ENCODE data around the gene HACE1.
"Not testable (repeated sequence)": the region's sequence is repeated elsewhere in the genome, so short reads cannot be mapped to it uniquely, and the experiment has no call there.

HACE1 gene

DNA sequence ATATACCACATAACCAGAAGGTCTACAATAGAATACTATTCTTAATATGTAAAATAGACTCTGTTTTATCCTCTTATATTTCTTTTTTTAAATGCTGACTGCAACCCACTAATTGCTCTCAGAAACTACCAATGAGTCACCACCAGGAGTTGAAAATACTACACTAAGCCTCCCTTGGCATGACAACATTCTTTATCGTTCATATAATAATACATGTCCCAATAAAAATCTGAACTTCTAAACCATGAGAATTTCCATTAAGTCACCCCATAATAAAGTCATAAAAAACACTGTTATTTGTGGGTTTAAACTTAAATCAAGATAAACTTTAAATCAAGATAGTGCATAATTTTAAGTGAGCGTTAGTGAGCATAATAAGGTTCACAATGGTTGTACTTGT lies 4.2 kb downstream of the HACE1 start:
- no peak for TF ChIP-seq ZNF274 (IDR thresholded peaks at IDR 0.05; ENCODE audit: low read depth, low read length)
- H3K4me3 ChIP-seq (ENCODE audit: low read length) = no peak overlapping the region

DNA sequence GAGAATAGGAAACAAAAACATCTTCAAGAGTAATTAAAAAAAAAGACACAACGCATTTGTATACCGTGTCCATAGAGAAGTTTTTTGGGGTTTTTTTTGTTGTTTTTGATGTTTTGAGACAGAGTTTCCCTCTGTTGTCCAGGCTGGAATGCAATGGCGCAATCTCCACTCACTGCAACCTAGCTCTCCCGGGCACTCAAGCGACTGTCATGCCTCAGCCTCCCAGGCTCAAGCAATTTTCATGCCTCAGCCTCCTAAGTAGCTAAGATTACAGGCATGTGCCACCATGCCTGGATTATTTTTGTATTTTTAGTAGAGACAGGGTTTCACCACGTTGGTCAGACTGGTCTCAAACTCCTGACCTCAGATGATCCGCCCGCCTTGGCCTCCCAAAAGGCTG lies 12.0 kb downstream of the HACE1 start:
- H3K4me3 ChIP-seq (ENCODE audit: low read length) = not testable (repeated sequence)

DNA sequence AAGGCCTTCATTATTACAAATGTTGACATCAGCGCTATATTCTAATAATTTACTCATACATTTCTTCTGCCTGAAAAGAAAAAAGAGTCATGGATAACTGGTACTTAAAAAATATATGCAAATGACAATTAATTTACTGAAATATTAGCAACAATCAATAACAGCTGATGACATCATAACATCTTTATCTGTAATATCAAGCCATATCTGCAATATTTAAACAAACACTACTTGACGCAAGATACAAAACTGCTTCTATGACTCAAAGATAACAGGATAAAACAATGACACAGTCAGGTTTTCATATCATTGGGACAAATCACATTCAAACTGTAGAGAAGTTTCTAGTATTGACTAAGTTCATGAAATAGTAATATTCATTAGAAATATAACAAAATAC lies 16.5 kb downstream of the HACE1 start:
- no peak for TF ChIP-seq ZNF274 (IDR thresholded peaks at IDR 0.05; ENCODE audit: low read depth, low read length)
- no peak overlapping the region for H3K4me3 ChIP-seq (ENCODE audit: low read length)

DNA sequence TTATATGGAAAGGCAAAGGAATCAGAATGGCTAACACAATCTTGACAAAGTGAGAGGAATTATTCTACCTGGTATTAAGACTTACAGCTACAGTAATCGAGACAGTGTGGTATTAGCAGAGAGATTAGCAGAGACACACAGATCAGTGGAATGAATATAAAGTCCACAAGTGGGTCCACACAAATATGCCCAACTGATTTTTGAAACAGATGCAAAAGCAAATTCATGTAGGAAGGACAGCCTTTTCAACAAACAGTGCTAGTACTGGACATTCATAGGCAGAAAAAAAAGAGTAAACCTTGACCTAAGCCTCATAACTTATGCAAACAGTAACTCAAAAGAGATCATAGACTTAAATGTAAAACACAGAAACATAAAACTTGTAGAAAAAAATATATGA lies 22.6 kb downstream of the HACE1 start:
- TF ChIP-seq ZNF274 (IDR thresholded peaks at IDR 0.05; ENCODE audit: low read depth, low read length) = no peak
- H3K4me3 ChIP-seq (ENCODE audit: low read length) = no peak overlapping the region

DNA sequence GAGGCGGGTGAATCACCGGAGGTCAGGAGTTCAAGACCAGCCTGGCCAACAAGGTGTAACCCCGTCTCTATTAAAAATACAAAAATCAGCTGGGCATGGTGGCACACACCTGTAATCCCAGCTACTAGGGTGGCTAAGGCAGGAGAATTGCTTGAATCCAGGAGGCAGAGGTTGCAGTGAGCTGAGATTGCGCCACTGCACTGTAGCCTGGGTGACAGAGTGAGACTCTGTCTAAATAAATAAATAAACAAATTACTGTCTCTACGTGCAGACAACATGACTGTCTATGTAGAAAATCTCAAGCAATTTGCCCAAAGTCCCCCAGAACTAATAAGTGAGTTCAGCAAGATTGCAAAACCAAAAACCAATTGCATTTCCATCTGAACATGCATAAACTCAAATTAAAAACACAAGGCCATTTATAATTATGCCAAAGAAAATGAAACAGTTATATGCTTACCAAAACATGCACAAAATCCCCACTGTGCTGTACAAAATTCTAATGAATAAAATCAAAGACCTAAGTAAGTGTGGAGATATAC lies 23.2 kb downstream of the HACE1 start:
- H3K4me3 ChIP-seq (ENCODE audit: low read length) = not testable (repeated sequence)

DNA sequence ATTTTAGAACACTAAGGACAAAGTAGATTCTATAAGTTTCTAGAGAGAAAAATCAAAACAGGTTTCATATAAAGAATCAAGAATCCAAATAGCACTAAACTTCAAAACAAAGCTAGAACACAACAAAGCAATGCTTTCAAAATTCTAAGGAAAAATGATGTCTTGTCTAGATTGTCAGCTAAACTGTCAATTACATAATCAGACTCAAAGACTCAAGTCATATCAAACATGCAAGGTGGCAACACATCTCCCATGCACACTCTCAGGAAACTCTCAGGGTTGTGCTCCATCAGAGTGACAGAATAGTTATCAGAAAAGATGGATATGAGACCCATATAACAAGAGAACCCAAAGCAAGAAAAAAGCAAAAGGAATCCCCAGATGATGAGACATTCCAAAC lies 23.9 kb downstream of the HACE1 start:
- TF ChIP-seq ZNF274 (IDR thresholded peaks at IDR 0.05; ENCODE audit: low read depth, low read length) = no peak
- no peak overlapping the region for H3K4me3 ChIP-seq (ENCODE audit: low read length)

DNA sequence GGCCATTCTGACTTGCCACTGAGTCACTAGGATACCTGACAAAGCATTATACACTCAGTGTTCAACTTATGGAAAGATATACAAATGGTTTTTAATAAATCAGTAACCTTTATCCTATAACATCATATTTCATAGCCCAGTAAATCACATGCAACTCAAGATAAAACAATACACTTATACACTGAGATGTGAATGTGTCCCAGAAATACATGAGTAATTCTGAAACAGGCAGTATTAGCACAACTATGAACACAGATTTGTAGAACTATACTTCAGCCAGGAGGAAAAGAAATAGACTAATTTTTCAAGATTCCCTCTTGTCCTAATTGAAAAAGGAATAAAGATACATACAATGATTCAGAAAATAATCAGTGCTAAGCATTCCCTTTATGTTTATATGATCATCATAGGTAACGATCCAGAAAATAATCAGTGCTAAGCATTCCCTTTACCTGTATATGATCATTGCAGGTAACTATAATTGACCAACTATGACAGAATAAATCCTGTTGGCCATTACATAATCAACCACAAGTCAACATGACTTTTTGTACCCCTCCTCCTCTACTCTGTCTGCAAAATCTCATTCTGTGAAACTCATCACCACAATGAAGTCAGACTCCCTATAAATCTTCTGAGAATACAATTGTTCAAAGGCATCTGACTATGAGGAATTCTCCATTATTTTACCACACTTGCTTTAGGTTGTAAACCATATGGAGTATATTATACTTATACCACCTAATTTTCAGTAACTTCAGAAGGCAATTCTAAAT lies 30.3 kb downstream of the HACE1 start:
- H3K4me3 ChIP-seq (ENCODE audit: low read length) = no peak overlapping the region
- TF ChIP-seq ZNF274 (IDR thresholded peaks at IDR 0.05; ENCODE audit: low read depth, low read length) = no peak

DNA sequence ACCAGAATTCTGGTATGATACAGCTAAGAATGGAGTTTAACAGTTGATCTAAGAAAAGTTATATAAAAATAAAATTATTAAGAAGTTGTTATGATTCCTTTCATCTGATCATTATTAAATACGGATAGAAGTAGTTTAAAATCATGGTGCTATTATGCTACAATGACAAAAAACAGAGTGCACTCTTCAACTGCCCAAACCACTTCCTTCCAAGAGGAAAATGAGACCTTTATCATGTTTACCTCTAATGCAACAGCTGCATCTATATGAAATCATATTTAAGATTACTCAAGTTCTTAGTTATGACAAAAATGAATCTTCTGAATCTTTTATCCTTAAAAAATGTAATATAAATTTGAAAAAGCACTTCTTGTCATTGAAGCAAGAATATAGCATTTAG lies 31.2 kb downstream of the HACE1 start:
- TF ChIP-seq ZNF274 (IDR thresholded peaks at IDR 0.05; ENCODE audit: low read depth, low read length) = no peak
- H3K4me3 ChIP-seq (ENCODE audit: low read length) = no peak overlapping the region

DNA sequence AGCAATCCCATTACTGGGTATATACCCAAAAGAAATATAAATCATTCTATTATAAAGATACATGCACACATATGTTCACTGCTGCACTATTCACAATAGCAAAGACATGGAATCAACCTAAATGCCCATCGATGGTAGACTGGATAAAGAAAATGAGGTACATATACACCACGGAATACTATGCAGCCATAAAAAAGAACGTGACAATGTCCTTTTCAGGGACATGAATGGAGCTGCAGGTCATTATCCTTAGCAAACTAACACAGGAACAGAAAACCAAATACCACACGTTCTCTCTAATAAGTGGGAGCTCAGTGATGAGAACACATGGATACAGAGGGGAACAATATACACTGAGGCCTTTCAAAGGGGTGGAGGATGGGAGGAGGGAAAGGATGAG lies 38.9 kb downstream of the HACE1 start:
- H3K4me3 ChIP-seq (ENCODE audit: low read length) = not testable (repeated sequence)

DNA sequence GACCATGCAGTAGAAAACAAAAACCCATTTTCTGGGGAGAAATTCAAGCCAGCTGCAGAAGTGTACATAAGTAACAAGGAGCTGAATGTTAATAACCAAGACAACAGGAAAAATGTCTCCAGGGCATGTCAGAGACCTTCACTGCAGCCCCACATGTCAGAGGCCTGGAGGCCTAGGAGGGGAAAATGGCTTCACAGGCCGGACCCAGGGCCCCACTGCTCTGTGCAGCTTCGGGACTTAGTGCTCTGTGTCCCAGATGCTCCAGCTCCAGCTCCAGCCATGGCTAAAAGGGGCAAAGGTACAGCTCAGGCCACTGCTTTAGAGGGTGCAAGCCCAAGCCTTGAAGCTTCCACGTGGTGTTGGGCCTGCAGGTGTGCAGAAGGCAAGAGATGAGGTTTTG lies 43.6 kb downstream of the HACE1 start:
- no peak for TF ChIP-seq ZNF274 (IDR thresholded peaks at IDR 0.05; ENCODE audit: low read depth, low read length)
- no peak overlapping the region for H3K4me3 ChIP-seq (ENCODE audit: low read length)

DNA sequence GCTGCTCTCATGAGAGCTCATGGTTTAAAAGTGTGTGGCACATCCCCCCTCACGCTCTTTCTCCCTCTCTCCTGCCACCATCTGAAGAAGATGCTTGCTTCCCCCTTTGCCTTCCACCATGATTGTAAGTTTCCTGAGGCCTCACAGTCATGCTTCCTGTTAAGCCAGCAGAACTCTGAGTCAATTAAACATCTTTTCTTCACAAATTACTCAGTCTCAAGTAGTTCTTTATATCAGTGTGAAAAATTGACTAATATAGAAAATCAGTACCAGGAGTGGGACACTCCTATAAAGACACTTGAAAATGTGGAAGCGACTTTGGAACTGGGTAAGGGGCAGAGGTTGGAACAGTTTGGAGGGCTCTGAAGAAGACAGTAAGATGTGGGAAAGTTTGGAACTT lies 45.0 kb downstream of the HACE1 start:
- no peak for TF ChIP-seq ZNF274 (IDR thresholded peaks at IDR 0.05; ENCODE audit: low read depth, low read length)
- no peak overlapping the region for H3K4me3 ChIP-seq (ENCODE audit: low read length)

DNA sequence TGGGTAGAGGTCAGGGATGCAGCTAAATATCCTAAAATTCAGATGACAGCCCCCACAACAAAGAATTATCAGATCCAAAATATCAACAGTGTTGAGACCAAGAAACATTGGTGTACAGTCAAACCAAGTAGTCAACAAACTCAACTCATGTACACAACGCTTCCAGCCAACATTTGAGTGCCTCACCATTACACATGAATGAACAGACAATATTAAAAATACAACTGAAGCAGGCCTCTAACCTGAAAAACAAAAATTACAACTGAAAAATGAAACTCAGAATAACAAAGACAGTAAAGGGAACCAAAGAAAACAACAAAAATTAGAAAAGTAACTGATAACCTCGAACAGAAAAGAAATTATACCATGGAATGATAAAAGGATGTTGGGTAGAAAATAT lies 46.2 kb downstream of the HACE1 start:
- no peak overlapping the region for H3K4me3 ChIP-seq (ENCODE audit: low read length)
- TF ChIP-seq ZNF274 (IDR thresholded peaks at IDR 0.05; ENCODE audit: low read depth, low read length) = no peak

DNA sequence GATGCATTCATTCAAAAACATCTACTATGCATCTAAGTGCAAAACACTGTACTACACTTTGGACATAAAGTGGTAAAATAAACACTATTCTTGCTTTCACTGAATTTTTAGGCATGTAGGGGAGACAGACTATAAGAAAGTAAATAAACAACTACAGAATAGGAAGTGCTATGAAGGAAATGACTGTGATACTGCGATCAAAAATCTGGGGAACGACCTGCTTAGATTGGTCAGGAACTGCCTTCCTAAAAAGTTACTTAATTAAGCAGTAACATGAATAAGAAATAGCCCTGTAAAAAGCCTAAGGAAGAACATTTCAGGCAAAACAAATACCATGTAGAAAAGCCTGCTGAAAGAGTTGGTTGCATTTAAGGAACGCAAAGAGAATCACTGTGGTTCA lies 50.6 kb downstream of the HACE1 start:
- no peak overlapping the region for H3K4me3 ChIP-seq (ENCODE audit: low read length)
- TF ChIP-seq ZNF274 (IDR thresholded peaks at IDR 0.05; ENCODE audit: low read depth, low read length) = no peak

DNA sequence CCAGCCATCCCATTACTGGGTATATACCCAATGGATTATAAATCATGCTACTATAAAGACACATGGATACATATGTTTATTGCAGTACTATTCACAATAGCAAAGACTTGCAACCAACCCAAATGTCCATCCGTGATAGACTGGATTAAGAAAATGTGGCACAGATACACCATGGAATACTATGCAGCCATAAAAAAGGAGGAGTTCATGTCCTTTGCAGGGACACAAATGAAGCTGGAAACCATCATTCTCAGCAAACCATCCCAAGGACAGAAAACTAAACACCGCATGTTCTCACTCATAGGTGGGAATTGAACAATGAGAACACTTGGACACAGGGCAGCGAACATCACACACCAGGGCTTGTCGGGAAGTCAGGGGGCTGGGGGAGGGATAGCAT lies 54.4 kb downstream of the HACE1 start:
- not testable (repeated sequence) for H3K4me3 ChIP-seq (ENCODE audit: low read length)

DNA sequence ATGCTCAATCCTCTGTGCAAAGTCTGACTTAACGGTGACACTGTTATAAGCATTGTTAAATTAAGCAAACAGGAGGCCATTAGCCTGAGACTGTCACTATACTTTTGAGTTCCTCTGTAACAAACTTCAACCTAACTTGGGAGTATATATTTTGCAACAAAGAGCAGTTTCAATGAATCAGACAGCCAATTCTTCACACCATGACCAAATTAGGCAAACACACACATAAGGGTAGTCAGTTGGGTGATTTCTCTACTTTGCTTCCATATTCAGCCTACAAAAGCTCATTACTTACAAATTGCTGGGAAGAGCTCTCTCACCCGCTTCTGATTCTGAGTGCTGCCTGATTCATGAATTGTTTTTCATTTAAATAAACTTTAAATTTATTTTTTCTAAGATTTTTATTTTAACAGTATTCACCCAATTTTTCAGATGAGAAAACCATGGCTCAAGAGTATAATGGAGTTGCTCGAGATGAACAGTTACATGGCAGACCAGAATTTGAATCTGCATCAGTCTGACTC lies 60.5 kb downstream of the HACE1 start:
- TF ChIP-seq ZNF274 (IDR thresholded peaks at IDR 0.05; ENCODE audit: low read depth, low read length) = no peak
- H3K4me3 ChIP-seq (ENCODE audit: low read length) = no peak overlapping the region
